Ovary (tissue), 3 donors: ENCODE measurements around the gene LAYN.

Source experiments
- EP300 ChIP-seq: sonication (generic); formaldehyde crosslinking; IDR thresholded peaks from one replicate; pipeline ENCODE4 v1.6.1; 2017; ENCODE audit warnings: antibody characterized with exemption
- POLR2A ChIP-seq: fragments of 450-650 bp; IDR thresholded peaks from one replicate; pipeline ENCODE4 v1.6.1; 2017; ENCODE audit warnings: antibody characterized with exemption, mild to moderate bottlenecking, moderate library complexity
- TF ChIP-seq, protein P1 (sequence below), 3 donors: fragments of 450-650 bp in 2 of 3; fragments of 200-600 bp in 1 of 3; IDR thresholded peaks; one replicate each; pipeline versions ENCODE4 v1.5.1 to v1.8.0; 2016 to 2022; ENCODE audit warnings: antibody characterized with exemption in 3 of 3, mild to moderate bottlenecking in 1 of 3
- donor health status: DM: no; HTN: no; CAD: no.

- TF ChIP-seq, protein P1, sequence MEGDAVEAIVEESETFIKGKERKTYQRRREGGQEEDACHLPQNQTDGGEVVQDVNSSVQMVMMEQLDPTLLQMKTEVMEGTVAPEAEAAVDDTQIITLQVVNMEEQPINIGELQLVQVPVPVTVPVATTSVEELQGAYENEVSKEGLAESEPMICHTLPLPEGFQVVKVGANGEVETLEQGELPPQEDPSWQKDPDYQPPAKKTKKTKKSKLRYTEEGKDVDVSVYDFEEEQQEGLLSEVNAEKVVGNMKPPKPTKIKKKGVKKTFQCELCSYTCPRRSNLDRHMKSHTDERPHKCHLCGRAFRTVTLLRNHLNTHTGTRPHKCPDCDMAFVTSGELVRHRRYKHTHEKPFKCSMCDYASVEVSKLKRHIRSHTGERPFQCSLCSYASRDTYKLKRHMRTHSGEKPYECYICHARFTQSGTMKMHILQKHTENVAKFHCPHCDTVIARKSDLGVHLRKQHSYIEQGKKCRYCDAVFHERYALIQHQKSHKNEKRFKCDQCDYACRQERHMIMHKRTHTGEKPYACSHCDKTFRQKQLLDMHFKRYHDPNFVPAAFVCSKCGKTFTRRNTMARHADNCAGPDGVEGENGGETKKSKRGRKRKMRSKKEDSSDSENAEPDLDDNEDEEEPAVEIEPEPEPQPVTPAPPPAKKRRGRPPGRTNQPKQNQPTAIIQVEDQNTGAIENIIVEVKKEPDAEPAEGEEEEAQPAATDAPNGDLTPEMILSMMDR (IDR thresholded peaks at IDR 0.05), result no peak
- TF ChIP-seq POLR2A (no peak), EP300 (no peak)
Observed at GRCh38 chr11:111596319-111596718, 55.8 kb downstream of the LAYN start.
